Endothelial cell of umbilical vein (primary cell): ENCODE results near the gene ETFA.

Experiments used
- CTCF ChIP-seq, 2 donors: IDR thresholded peaks; 1 replicate in 1 of 2; 2 replicates in 1 of 2; pipeline ENCODE4 v1.5.1; 2011; ENCODE audit warnings: low read length in 2 of 2, mild to moderate bottlenecking in 2 of 2, moderate library complexity in 2 of 2, control low read depth in 1 of 2, inconsistent platforms in 1 of 2, low read depth in 1 of 2; ENCODE audit not compliant: insufficient read depth in 1 of 2; ENCODE audit errors: extremely low read depth in 1 of 2
- EZH2 ChIP-seq: IDR thresholded peaks from 2 replicates; pipeline ENCODE4 v1.6.1; 2012; ENCODE audit warnings: borderline replicate concordance, low read depth, mild to moderate bottlenecking, moderate library complexity, low read length, inconsistent platforms; ENCODE audit not compliant: severe bottlenecking
- MAX ChIP-seq: IDR thresholded peaks from 2 replicates; pipeline ENCODE4 v1.6.1; 2011; ENCODE audit not compliant: insufficient read depth, insufficient read length
- POLR2A ChIP-seq: IDR thresholded peaks from 2 replicates; pipeline ENCODE4 v1.6.1; 2012; ENCODE audit warnings: low read depth, mild to moderate bottlenecking, control low read depth, low read length
- POLR2AphosphoS5 ChIP-seq: IDR thresholded peaks from 2 replicates; pipeline ENCODE4 v1.6.1; 2012; ENCODE audit warnings: low read depth, mild to moderate bottlenecking, control low read depth, low read length, moderate library complexity; ENCODE audit not compliant: insufficient read depth

- TF ChIP-seq EZH2: no peak
- no peak for TF ChIP-seq MAX
- no peak for TF ChIP-seq CTCF (IDR thresholded peaks at IDR 0.05; ENCODE audit: extremely low read depth in 1 of 2, insufficient read depth in 1 of 2, low read depth in 1 of 2, low read length in 2 of 2)
- TF ChIP-seq POLR2A: no peak
- no peak for TF ChIP-seq POLR2AphosphoS5
Observed at GRCh38 chr15:76175442-76175841, 135.8 kb downstream of the ETFA start.
